H1 (cell line): Measurements from ENCODE around the gene COMMD6. TPM values are rescaled to one million over a fixed set of nuclear protein-coding genes. Genes with fewer than 3 reads are reported as not detected.

ENCODE experiments used
- CHD1 ChIP-seq: IDR thresholded peaks from 2 replicates; pipeline ENCODE4 v1.6.1; 2012; ENCODE audit warnings: low read depth, low read length, improper control_type of control experiment
- CHD7 ChIP-seq: fragments of 300-600 bp; sonication (generic); IDR thresholded peaks from 2 replicates; pipeline ENCODE4 v1.7.1; 2012; ENCODE audit warnings: low read length, moderate library complexity, mild to moderate bottlenecking, inconsistent platforms; ENCODE audit not compliant: insufficient replicate concordance
- FOSL1 ChIP-seq: IDR thresholded peaks from 2 replicates; pipeline ENCODE4 v1.6.1; 2011; ENCODE audit warnings: mild to moderate bottlenecking, low read depth, low read length, moderate library complexity; ENCODE audit not compliant: insufficient read depth
- HDAC2 ChIP-seq, 2 experiments: fragments of 300-600 bp in 1 of 2; sonication (generic) in 1 of 2; IDR thresholded peaks; 2 replicates each; pipeline ENCODE4 v1.6.1; 2011 to 2012; ENCODE audit warnings: low read depth in 2 of 2, low read length in 2 of 2, mild to moderate bottlenecking in 2 of 2, moderate library complexity in 2 of 2, borderline replicate concordance in 1 of 2, inconsistent platforms in 1 of 2
- RXRA ChIP-seq: IDR thresholded peaks from 2 replicates; pipeline ENCODE4 v1.6.1; 2011; ENCODE audit warnings: low read depth, mild to moderate bottlenecking, low read length, moderate library complexity; ENCODE audit not compliant: insufficient read depth
- SUZ12 ChIP-seq: fragments of 200-600 bp; sonication (generic); IDR thresholded peaks from 2 replicates; pipeline ENCODE4 v1.6.1; 2012; ENCODE audit warnings: mild to moderate bottlenecking, inconsistent platforms, low read length, moderate library complexity, mixed read lengths
- polyA plus RNA-seq, 7 experiments: library from polyadenylated mRNA; depleted of rRNA in 3 of 7; stranded (reverse) in 5 of 7; unstranded in 2 of 7; fragments of >200 nt in 5 of 7; fragments of 200-250 nt in 2 of 7; gene quantifications; 1 replicate in 5 of 7; 2 replicates in 1 of 7; 4 replicates in 1 of 7; pipeline versions ENCODE4 v1.2.1 to v1.2.3, GENCODE V29; 2011 to 2013; ENCODE audit warnings: missing spikeins in 2 of 7, mixed read lengths in 2 of 7
- total RNA-seq: library from RNA; stranded (reverse); fragmentation: NEBNext Ultra II Directional; extraction: Animal tissue kit (Norgen Biotek cat#: 25700); gene quantifications from 2 replicates; pipeline ENCODE4 v1.2.1, GENCODE V29; 2021

The COMMD6 gene
- total and polyA plus RNA-seq, 2 of the 8 experiments (the other 6 are each of a cell fraction or from before 2014, with no cell fraction given) = 53.2 to 122 TPM

- TF ChIP-seq CHD7 (no peak), CHD1 (no peak), SUZ12 (no peak), HDAC2 (IDR thresholded peaks at IDR 0.05; ENCODE audit: borderline replicate concordance in 1 of 2, low read depth in 2 of 2, low read length in 2 of 2) (no peak), FOSL1 (no peak), RXRA (no peak)
Measured at GRCh38 chr13:75555836-75556235, 18.2 kb upstream of the COMMD6 start (continued).
